Mesodermal cell (in vitro differentiated cells): Measurements from ENCODE around the gene ATXN1L.
"Not testable (repeated sequence)": the region's sequence is repeated elsewhere in the genome, so short reads cannot be mapped to it uniquely, and the experiment has no call there.

ENCODE experiments used
- H3K27ac ChIP-seq: 2 replicates; pipeline ENCODE4 v1.7.0; 2013; ENCODE audit warnings: mild to moderate bottlenecking, low read depth, low read length, moderate library complexity; ENCODE audit not compliant: severe bottlenecking
- H3K36me3 ChIP-seq: 2 replicates; pipeline ENCODE4 v1.7.1; 2013; ENCODE audit warnings: mild to moderate bottlenecking, low read length, moderate library complexity; ENCODE audit not compliant: control insufficient read depth, insufficient read depth
- H3K4me1 ChIP-seq: one replicate; pipeline ENCODE4 v1.7.1; 2013; ENCODE audit warnings: mild to moderate bottlenecking, low read length; ENCODE audit not compliant: insufficient read depth, control insufficient read depth, poor library complexity, severe bottlenecking
- H3K4me3 ChIP-seq: 2 replicates; pipeline ENCODE4 v1.7.0; 2013; ENCODE audit warnings: low read length, control low read depth, mild to moderate bottlenecking; ENCODE audit not compliant: insufficient read depth, poor library complexity, severe bottlenecking; ENCODE audit errors: extremely low read depth
- H3K9me3 ChIP-seq: 2 replicates; pipeline ENCODE4 v1.7.1; 2013; ENCODE audit warnings: mild to moderate bottlenecking, low read length, moderate library complexity; ENCODE audit not compliant: control insufficient read depth
- WGBS, 2 experiments: methylation state at CpG; one replicate each; pipeline ENCODE4 v1.1.5; 2013; ENCODE audit warnings: missing lambda C conversion rate in 2 of 2; ENCODE audit not compliant: insufficient coverage in 2 of 2; 5-methylcytosine and 5-hydroxymethylcytosine counted together

Gene ATXN1L

DNA sequence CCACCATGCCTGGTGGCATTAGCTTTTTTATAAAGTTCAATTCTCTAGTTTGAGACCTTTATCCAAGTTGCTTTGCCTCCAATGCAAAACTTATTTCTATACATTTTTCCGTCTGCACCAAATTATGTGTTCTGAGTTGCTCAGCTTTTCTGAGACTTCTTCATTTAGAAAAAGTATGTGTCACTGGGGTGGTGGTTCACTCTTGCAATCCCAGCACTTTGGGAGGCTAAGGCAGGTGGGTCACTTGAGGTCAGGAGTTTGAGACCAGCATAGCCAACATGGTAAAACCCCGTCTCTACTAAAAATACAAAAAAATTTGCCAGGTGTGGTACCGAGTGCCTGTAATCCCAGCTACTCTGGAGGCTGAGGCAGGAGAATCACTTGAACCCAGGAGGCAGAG is 14.1 kb upstream of the ATXN1L start:
- H3K4me1 ChIP-seq, H3K9me3 ChIP-seq, H3K4me3 ChIP-seq, H3K27ac ChIP-seq, H3K36me3 ChIP-seq: not testable (repeated sequence)
- 86 to 88% methylated on average over 1 of the region's 3 CpGs for WGBS, 2 experiments

DNA sequence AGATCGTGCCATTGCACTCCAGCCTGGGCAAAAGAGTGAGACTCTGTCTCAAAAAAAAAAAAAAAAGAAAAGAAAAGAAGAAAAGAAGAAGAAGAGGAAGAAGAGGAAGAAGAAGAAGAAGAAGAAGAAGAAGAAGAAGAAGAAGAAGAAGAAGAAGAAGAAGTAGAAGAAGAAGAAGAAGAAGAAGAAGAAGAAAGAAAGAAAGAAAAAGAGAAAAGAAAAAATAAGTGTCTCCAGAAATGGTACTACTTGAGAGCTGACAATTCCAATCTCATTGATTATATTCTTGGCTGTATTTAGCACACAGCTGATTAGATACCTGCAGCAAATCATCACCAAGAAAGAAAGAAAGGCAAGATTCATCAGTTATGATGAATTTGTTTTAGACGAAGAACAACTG is 13.7 kb upstream of the ATXN1L start:
- not testable (repeated sequence) for H3K27ac ChIP-seq, H3K36me3 ChIP-seq, H3K9me3 ChIP-seq, H3K4me1 ChIP-seq, H3K4me3 ChIP-seq
- WGBS, 2 experiments, result 60 to 100% methylated on average over 1 of the region's 2 CpGs

DNA sequence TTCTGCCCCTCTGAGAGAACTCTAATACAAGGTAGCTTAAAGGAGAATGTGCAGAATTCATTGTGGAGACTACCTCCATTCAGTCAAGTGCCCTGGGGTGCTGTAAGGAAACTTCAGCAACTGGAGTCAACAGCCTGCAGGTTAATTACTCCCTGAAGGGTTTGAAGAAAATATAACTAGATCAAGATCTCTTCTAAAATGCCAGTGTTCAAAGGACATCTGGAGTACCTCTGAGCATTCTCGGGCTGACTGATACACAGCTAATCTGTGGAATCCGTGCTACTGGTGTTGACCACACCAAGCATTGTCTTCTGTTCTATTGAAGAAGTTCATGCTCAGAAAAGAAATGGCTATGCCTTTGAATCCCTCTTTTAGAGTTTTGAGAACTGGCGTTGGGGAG is 11.5 kb upstream of the ATXN1L start:
- H3K9me3 ChIP-seq, result no peaks in the 10 kb centered on the region
- no peak overlapping the region for H3K4me3 ChIP-seq
- WGBS, 2 experiments, result 79 to 97% methylated on average over 2 of the region's 3 CpGs
- H3K36me3 ChIP-seq, result no peaks in the 10 kb centered on the region
- H3K27ac ChIP-seq, result no peak overlapping the region
- no peaks in the 10 kb centered on the region for H3K4me1 ChIP-seq

DNA sequence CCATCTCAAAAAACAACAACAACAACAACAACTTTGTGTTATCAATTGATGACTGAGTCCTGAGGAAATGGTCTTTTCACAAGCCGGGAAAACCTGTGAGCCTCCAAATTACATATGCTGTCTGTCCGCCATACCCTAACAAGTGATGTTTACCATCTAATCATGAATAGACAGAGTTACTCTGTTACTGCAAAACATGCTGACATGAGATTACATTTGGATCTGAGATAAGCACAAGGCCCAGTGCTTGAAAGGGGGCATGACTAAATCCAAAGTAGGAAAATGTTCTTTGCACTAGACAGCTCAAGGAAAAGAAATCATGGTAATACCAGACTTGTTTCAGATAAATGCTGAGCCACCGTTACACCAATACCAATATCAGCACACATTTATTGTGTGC is 8.6 kb upstream of the ATXN1L start:
- Histone ChIP-seq H3K9me3 (no peaks in the 10 kb centered on the region), H3K4me3 (no peak overlapping the region), H3K36me3 (no peaks in the 10 kb centered on the region), H3K4me1 (no peaks in the 10 kb centered on the region), H3K27ac (no peak overlapping the region)
- WGBS, 2 experiments, result 100% methylated on average over 2 of the region's 3 CpGs; no CpG with 5 or more reads in 1 of the 2 experiments

DNA sequence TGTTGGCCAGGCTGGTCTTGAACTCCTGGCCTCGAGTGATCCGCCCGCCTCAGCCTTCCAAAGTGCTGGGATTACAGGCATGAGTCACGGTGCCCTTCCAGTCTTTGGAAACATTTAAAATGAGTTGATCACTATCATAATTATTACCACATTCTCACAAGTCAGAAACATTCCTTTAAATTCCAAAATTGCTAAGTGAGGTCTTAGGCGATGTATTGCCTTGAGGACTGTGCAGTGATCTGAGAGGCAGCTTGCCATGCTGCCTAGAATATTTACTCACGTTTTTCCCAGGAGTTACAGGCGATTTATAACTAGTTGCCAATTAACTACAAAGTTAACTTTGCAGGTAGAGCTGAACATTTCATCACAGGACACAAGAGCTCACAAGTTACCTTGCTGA is 5.7 kb upstream of the ATXN1L start:
- Histone ChIP-seq H3K4me1 (no peaks in the 10 kb centered on the region), H3K36me3 (no peaks in the 10 kb centered on the region)
- 73 to 82% methylated on average over 7 of the region's 7 CpGs for WGBS, 2 experiments

DNA sequence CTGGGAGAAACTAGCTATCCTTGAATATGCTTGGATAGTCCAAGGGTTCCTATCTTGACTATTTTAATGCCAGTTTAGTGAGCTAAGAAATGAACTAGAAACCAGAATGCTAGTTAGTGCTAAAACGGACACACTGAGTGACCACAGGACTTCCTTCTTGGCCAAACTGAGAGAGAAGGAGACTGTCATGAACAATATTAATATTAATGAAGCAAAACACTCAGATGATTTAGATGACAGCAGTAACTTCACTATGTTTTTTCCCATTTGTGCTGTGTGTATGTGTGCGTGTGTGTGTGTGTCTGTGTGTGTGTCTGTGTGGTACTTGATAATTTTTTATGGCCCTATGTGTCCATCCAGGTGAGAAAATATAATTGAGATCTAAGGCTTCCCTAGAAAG is 2.2 kb upstream of the ATXN1L start:
- Histone ChIP-seq H3K9me3 (no peaks in the 10 kb centered on the region), H3K36me3 (peaks cover 11% of the 10 kb centered on the region), H3K4me1 (peaks cover 10% of the 10 kb centered on the region), H3K4me3 (no peak overlapping the region), H3K27ac (no peak overlapping the region)
- WGBS, 2 experiments, result no CpG with 5 or more reads among the region's 2 CpGs

More for the DNA sequence above, 5.7 kb upstream of the ATXN1L start:
- Histone ChIP-seq H3K9me3 (no peaks in the 10 kb centered on the region), H3K27ac (no peak overlapping the region), H3K4me3 (no peak overlapping the region)

DNA sequence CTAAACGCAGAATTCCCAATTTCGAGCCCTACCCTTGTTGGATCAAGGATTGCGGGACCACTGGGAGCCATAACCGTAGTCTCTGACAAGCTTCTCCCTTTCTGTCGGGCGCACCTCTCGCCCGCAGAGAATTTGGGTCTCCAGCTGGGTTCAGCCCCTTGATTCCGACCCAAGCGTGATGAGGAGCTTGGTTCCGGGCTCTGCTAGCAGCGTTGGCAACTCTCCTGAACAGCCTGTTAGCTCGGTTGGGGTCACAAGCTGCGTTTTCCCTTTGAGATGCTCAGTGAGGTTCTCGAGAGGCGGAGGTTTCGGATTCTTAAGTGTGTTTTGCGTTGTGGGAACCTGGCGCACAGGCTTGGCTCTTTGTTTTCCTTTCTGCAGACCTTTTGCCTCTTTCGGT is 655 bp downstream of the ATXN1L start:
- WGBS, 2 experiments, result 3 to 5% methylated on average over 16 to 17 of the region's 20 CpGs
- no peaks in the 10 kb centered on the region for H3K9me3 ChIP-seq

DNA sequence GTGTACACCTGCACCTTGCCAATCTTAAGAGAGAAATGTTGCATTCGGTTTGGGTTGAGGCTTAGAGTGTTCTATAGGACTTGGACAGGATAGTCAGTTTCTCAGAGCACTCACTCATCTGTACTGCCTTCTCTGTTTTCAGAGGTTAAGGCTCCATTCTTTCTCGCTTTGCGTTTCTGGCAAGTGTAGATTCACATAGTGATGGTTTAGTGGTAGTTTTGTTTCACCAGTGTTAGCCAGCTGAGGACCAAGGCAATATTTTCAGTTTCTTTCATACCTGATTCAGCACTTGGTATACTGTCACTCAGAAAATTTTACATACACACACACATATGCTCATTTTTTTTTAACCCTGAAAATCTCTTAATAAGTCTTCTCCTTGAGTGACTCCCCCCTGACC is 1.3 kb downstream of the ATXN1L start:
- Histone ChIP-seq H3K4me3 (peak overlapping the region; percentile 99), H3K36me3 (peaks cover 46% of the 10 kb centered on the region)
- 50% methylated on average over 1 of the region's 3 CpGs; no CpG with 5 or more reads in 1 of the 2 experiments for WGBS, 2 experiments

More for the DNA sequence above, 655 bp downstream of the ATXN1L start:
- Histone ChIP-seq H3K4me1 (peaks cover 10% of the 10 kb centered on the region), H3K36me3 (peaks cover 39% of the 10 kb centered on the region), H3K4me3 (peak overlapping the region; percentile 99), H3K27ac (peak overlapping the region; percentile 26)

DNA sequence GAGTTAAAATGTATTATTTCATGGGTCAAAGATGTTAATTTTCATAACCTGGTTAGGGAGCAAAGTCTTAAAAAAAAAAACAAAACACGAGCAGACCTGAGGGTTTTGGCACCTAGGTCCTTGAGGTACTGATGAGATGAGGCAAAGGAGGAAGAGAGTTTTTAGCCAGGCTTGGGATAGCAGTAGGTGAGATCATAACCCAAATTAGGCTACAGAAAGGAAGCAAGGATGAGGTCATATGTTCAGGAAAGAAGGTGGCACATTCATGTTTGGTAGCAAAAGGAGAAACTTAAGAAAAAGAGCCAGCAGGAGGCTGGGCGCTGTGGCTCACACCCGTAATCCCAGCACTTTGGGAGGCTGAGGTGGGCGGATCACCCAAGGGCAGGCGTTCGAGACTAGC is 2.8 kb downstream of the ATXN1L start:
- Histone ChIP-seq H3K4me1 (peaks cover 10% of the 10 kb centered on the region), H3K27ac (no peak overlapping the region), H3K4me3 (no peak overlapping the region), H3K9me3 (no peaks in the 10 kb centered on the region), H3K36me3 (peaks cover 61% of the 10 kb centered on the region)
- WGBS, 2 experiments, result 81 to 97% methylated on average over 6 of the region's 6 CpGs

More for the DNA sequence above, 1.3 kb downstream of the ATXN1L start:
- peaks cover 10% of the 10 kb centered on the region for H3K4me1 ChIP-seq
- no peaks in the 10 kb centered on the region for H3K9me3 ChIP-seq
- H3K27ac ChIP-seq, result no peak overlapping the region

DNA sequence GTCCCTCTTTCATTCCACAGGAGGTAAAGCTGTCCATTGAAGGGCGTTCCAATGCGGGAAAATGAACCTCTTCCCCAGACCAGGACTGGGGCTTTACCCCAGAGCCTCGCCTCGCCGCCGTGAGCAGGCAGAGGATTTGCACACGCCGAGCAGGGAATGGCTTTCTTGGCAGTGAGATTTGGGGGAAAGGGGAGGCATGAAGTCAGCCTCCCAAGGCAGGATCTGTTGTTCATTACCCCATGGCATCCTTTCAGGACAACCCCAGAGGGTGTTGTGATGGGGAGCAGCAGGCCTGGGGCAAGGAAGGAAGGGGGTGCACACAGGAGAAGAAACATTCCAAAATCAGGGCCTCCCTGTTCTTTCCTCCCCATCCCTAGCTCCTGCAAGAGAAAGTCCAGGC is 6.0 kb downstream of the ATXN1L start:
- 92 to 96% methylated on average over 4 to 8 of the region's 8 CpGs for WGBS, 2 experiments
- peaks cover 86% of the 10 kb centered on the region for H3K36me3 ChIP-seq
- no peak overlapping the region for H3K4me3 ChIP-seq
- H3K9me3 ChIP-seq, result no peaks in the 10 kb centered on the region
- no peak overlapping the region for H3K27ac ChIP-seq
- peaks cover 9% of the 10 kb centered on the region for H3K4me1 ChIP-seq

DNA sequence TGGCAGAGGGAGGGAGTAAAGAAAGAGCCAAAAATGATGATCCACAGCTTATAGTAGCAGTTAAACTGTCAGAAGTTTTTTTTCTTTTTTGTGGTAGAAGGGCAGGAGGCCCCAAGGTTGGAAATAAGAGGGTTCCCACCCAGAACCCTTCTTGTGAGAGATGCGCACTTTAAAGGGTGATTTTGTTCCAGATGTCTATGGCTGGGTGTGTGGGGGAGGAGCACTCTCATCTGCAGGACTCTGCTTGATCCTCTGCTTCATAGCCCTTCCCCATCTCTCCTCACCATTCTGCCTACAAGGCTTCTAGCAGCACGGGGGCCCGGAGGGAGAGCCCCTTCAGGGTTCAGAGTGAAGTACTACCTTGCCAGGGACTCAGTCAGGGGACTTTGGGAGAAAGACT is 6.4 kb downstream of the ATXN1L start:
- Histone ChIP-seq H3K9me3 (no peaks in the 10 kb centered on the region), H3K27ac (no peak overlapping the region), H3K4me3 (no peak overlapping the region), H3K36me3 (peaks cover 86% of the 10 kb centered on the region), H3K4me1 (peaks cover 5% of the 10 kb centered on the region)
- WGBS, 2 experiments, result 92 to 100% methylated on average over 2 of the region's 3 CpGs
